ENCODE measurements around the gene EED. TPM values are rescaled to one million over a fixed set of nuclear protein-coding genes. Genes with fewer than 3 reads are reported as not detected.

Gene EED
- total RNA-seq, 2 experiments from 2014 or later = 90.3 to 127 TPM

DNA sequence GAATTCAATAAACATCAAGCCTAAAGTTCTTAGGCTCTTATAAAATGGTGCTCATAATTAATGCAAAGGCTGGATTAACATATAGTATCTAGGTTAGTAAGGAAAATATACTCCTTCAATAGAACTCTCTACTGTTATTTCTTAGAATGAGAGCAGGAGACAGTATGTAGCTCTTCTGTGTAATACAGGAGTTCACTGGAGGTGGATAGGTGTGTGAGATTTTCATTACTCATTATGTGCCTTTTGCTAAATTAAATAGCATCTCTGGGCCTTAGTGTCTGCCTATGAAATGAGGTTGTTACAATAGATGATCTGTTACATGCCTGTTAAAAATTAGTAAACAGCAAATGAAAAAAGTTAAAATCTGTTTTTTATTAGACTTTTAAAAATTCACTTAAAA is 20.6 kb downstream of the EED start:
- Mint-ChIP-seq H3K36me3 (ENCODE audit: low read depth) (peaks cover 61% of the 10 kb centered on the region), H3K4me3 (no peak overlapping the region), H3K27me3 (no peaks in the 10 kb centered on the region), H3K27ac (no peak overlapping the region), H3K4me1 (peaks cover 39% of the 10 kb centered on the region), H3K9me3 (ENCODE audit: low read depth) (no peaks in the 10 kb centered on the region)
- CTCF ChIA-PET = interaction anchor here (0.7 to 1.6 kb wide), 2 partner anchors 10 to 71 kb away, joined by 3 to 4 read pairs; no protein-coding TSS in a partner anchor
- POLR2A ChIA-PET = no interaction called here
- peak; percentile 50 for ATAC-seq
- no peak for DNase-seq
- intact Hi-C loops (cut with DNase I, micrococcal nuclease) = no loop called here

DNA sequence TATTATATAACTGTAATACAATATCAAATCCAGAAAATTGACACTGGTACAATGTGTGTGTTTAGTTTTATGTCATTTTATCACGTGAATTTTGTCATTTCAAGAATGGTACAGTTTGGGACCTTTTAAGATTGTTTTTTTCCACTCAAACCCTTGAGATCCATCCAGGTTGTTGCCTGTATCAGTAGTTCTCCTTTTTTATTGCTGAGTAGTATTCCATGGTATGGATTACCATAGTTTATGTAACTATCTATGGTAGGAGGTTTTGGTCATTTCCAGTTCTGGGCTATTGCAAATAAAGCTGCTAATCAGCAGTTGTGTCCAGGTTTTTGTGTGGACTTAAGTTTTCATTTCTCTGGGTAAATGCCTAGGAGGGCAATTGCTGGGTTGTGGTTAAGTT is 25.1 kb downstream of the EED start:
- no peaks in the 10 kb centered on the region for H3K9me3 Mint-ChIP-seq (ENCODE audit: low read depth)
- H3K27me3 Mint-ChIP-seq = no peaks in the 10 kb centered on the region
- peaks cover 49% of the 10 kb centered on the region for H3K4me1 Mint-ChIP-seq
- DNase-seq = no peak
- ChIA-PET POLR2A (no interaction called here), CTCF (interaction anchor here (1.6 kb wide), 1 partner anchor 52 kb away, joined by 3 read pairs; no protein-coding TSS in a partner anchor)
- peaks cover 60% of the 10 kb centered on the region for H3K36me3 Mint-ChIP-seq (ENCODE audit: low read depth)
- intact Hi-C loops (cut with DNase I, micrococcal nuclease) = no loop called here
- no peak overlapping the region for H3K27ac Mint-ChIP-seq
- ATAC-seq = no peak
- H3K4me3 Mint-ChIP-seq = no peak overlapping the region

DNA sequence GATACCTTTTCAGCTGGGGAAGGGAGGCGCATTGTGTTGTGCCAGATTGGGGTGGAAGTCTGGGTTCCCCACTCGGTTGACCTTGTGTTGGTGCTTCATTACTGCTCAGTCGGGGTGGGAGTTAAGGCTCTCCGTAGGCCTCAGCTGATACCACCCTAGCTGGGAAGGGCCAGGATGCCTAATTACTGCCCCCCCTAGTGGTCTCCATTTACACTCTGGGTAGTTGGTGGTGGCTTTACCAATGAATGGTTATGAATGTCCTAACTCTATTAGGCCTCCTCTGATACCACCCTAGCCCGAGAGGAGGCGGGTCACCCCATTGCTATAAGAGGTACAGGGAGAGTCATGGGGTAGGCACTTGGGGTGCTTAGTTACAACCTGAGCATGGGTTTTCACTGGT is 29.9 kb downstream of the EED start:
- Mint-ChIP-seq H3K27ac (peak overlapping the region; percentile 38), H3K9me3 (ENCODE audit: low read depth) (peaks cover 6% of the 10 kb centered on the region), H3K27me3 (no peaks in the 10 kb centered on the region), H3K4me1 (peaks cover 57% of the 10 kb centered on the region), H3K36me3 (ENCODE audit: low read depth) (peaks cover 80% of the 10 kb centered on the region), H3K4me3 (no peak overlapping the region)
- ATAC-seq (no peak), DNase-seq (no peak)
- POLR2A ChIA-PET = no interaction called here
- intact Hi-C loops (cut with DNase I, micrococcal nuclease) = no loop called here
- CTCF ChIA-PET = interaction anchor here (0.9 to 1.2 kb wide), 3 partner anchors 9 to 14 kb away, joined by 3 to 6 read pairs (median 3); no protein-coding TSS in a partner anchor

DNA sequence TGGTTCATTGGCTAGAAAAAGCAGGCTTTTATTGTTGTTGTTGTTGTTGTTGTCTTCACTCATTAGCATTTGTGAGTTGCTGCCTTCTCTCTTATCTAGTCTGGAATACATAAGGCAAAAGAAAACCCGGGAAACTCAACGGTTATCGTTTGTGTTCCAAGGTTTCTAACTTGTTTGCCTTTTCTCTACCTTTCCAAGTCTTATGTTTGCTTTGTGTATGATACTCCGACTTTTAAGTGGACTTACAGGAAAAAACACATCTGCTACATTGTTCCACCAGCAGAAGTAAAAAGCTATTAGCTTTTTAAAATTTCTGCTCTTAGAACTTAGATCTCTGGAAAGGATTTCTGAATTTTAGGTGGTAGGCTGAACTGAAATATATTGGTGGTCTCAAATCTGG is 30.4 kb downstream of the EED start:
- Mint-ChIP-seq H3K4me1 (peaks cover 57% of the 10 kb centered on the region), H3K36me3 (ENCODE audit: low read depth) (peaks cover 81% of the 10 kb centered on the region), H3K9me3 (ENCODE audit: low read depth) (peaks cover 6% of the 10 kb centered on the region), H3K27ac (peak overlapping the region; percentile 38), H3K27me3 (no peaks in the 10 kb centered on the region), H3K4me3 (no peak overlapping the region)
- no peak for DNase-seq
- ChIA-PET POLR2A (interaction anchor here (0.6 kb wide), 1 partner anchor 18 kb away, joined by 9 read pairs; no protein-coding TSS in a partner anchor), CTCF (interaction anchor here (0.6 to 1.2 kb wide), 6 partner anchors 9 to 420 kb away, joined by 3 read pairs; partner anchors contain the start of gene CCDC83)
- no peak for ATAC-seq
- intact Hi-C loops (cut with DNase I, micrococcal nuclease) = no loop called here

DNA sequence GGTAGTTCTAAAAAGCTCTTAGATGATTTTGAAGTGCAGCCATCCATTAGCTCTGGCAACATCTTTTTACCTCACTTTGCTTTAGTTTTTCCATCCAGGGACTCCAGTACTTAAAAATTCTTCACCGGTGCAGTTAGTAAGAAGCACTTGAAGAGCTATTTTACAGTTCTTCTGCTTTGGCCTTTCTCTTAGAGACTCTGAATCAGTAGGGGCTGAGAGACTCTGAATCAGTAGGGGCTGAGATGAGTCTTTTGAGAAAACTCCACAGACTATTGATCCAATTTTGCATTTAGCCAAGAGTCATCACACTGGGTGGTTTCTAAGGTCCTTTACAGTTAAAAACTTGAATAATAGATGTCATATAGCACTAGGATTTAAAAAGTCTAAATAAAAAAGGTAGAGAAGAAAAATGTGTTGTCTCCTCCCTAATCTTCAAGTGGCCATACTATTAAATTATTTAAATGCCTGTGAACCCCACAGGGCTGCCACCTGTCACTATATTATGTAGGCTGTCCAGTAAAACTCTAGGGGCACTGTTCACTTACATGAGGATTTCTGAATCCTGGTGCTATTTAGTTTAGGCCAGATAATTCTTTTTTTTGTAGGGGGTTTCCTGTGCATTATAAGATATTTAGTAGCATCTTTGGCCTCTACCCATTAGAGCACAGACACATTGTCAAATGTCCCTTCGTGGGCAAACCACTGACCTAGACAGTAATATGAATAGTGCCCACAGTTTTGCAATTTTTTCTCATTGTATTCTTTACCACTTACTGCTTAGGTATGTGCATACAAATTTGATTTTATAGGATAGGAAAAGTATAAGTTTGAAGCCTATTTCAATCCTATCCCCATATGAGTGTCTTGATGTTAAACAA is 31.2 kb downstream of the EED start:
- Mint-ChIP-seq H3K4me3 (no peak overlapping the region), H3K9me3 (ENCODE audit: low read depth) (peaks cover 6% of the 10 kb centered on the region), H3K4me1 (peaks cover 54% of the 10 kb centered on the region), H3K27me3 (no peaks in the 10 kb centered on the region), H3K27ac (peak overlapping the region; percentile 26), H3K36me3 (ENCODE audit: low read depth) (peaks cover 80% of the 10 kb centered on the region)
- ChIA-PET CTCF (interaction anchor here (0.6 to 1.2 kb wide), 6 partner anchors 10 to 420 kb away, joined by 3 read pairs; partner anchors contain the start of gene CCDC83), POLR2A (interaction anchor here (0.6 kb wide), 1 partner anchor 18 kb away, joined by 9 read pairs; no protein-coding TSS in a partner anchor)
- ATAC-seq (peak; percentile 81), DNase-seq (no peak)
- intact Hi-C loops (cut with DNase I, micrococcal nuclease) = no loop called here

DNA sequence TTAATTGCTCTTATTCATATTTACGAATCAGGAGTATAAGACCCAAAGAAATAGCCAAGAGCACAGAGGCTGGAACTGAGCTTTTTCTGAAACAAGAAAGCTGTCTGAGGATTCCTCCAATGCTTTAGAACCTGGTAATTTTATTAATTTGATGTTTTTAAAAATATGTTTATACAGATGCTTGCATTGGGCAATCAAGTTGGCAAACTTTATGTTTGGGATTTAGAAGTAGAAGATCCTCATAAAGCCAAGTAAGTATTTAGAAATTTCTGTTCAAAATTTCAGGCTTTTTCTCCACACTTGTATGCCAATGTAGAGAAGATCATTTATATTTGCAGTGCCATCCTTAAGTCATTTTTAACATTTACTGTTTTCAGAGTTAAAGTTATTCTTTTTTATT is 33.2 kb downstream of the EED start:
- intact Hi-C loops (cut with DNase I, micrococcal nuclease) = no loop called here
- POLR2A ChIA-PET = no interaction called here
- Mint-ChIP-seq H3K9me3 (ENCODE audit: low read depth) (peaks cover 6% of the 10 kb centered on the region), H3K4me1 (peaks cover 52% of the 10 kb centered on the region), H3K27me3 (no peaks in the 10 kb centered on the region), H3K36me3 (ENCODE audit: low read depth) (peaks cover 80% of the 10 kb centered on the region), H3K27ac (no peak overlapping the region), H3K4me3 (no peak overlapping the region)
- DNase-seq (no peak), ATAC-seq (no peak)
- CTCF ChIA-PET = no interaction called here

DNA sequence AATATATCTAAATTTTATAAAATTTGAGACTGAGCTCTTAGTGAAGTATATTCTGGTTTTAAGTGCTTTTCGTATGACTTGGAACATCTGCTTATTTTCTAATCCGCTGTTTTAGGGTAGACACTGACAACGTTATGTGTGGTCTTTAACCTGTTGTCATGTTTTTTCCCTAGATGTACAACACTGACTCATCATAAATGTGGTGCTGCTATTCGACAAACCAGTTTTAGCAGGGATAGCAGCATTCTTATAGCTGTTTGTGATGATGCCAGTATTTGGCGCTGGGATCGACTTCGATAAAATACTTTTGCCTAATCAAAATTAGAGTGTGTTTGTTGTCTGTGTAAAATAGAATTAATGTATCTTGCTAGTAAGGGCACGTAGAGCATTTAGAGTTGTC is 33.7 kb downstream of the EED start:
- ATAC-seq (no peak), DNase-seq (no peak)
- POLR2A ChIA-PET = no interaction called here
- Mint-ChIP-seq H3K9me3 (ENCODE audit: low read depth) (peaks cover 6% of the 10 kb centered on the region), H3K4me1 (peaks cover 52% of the 10 kb centered on the region), H3K27me3 (no peaks in the 10 kb centered on the region), H3K4me3 (no peak overlapping the region), H3K27ac (no peak overlapping the region), H3K36me3 (ENCODE audit: low read depth) (peaks cover 77% of the 10 kb centered on the region)
- CTCF ChIA-PET = no interaction called here
- intact Hi-C loops (cut with DNase I, micrococcal nuclease) = no loop called here

DNA sequence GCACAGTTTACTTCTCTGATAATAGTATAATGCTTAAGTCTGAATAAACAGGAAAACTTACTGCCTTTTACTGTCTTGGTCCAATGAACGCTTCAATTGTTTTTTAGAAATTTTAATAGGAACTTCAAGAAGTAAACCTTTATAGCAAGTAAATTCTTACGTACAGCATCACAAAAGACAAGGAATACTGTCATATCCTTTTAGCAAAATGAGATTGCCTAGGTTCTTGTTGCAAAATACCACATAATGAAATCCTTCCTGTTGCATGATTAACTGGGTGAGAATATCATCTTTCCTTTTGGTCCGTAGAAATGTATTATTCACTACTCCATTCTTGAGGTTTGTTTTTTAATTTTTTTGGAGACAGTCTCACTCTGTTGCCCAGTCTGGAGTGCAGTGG is 35.2 kb downstream of the EED start:
- H3K4me1 Mint-ChIP-seq = peaks cover 55% of the 10 kb centered on the region

DNA sequence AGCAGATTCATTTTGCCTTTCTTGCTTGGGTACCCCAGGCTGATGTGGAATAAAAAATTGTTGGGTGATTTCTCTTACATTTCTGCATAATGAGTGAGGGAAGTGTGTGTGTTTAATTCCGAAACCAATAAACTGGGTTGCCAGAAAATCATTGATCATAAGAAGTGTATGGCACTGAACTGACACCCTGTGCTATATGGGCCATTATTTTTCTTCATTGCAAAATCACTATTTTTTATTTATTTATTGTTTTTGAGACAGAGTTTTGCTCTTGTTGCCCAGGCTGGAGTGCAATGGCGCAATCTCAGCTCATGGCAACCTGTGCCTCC is 42.9 kb downstream of the EED start:
- peaks cover 84% of the 10 kb centered on the region for H3K4me1 Mint-ChIP-seq
- peaks cover 37% of the 10 kb centered on the region for H3K36me3 Mint-ChIP-seq (ENCODE audit: low read depth)
- ATAC-seq (peak; percentile 55), DNase-seq (no peak)
- no peaks in the 10 kb centered on the region for H3K27me3 Mint-ChIP-seq
- H3K27ac Mint-ChIP-seq = peak overlapping the region; percentile 93
- ChIA-PET POLR2A (interaction anchor here (0.6 to 1.5 kb wide), 10 partner anchors 43 to 460 kb away, joined by 3 to 9 read pairs (median 4); partner anchors contain the start of gene EED), CTCF (interaction anchor here (1.1 to 6.6 kb wide), 3 partner anchors 26 to 244 kb away, joined by 3 to 35 read pairs (median 5); no protein-coding TSS in a partner anchor)
- intact Hi-C loops (cut with DNase I, micrococcal nuclease) = loop anchor here (1.0 to 5.0 kb wide), 16 partner anchors 31 to 659 kb away; partner anchors contain the start of genes PICALM (in 2 of the 2) and TMEM126B (in 1 of the 2)
- peak overlapping the region; percentile 47 for H3K4me3 Mint-ChIP-seq
- H3K9me3 Mint-ChIP-seq (ENCODE audit: low read depth) = peaks cover 6% of the 10 kb centered on the region

More for the DNA sequence above, 35.2 kb downstream of the EED start:
- CTCF ChIA-PET = no interaction called here
- Mint-ChIP-seq H3K27ac (peak overlapping the region; percentile 8), H3K9me3 (ENCODE audit: low read depth) (peaks cover 7% of the 10 kb centered on the region), H3K27me3 (no peaks in the 10 kb centered on the region), H3K4me3 (no peak overlapping the region), H3K36me3 (ENCODE audit: low read depth) (peaks cover 79% of the 10 kb centered on the region)
- intact Hi-C loops (cut with DNase I, micrococcal nuclease) = loop anchor here in 1 of 2 experiments (2.0 kb wide), 1 partner anchor 13 kb away; no protein-coding TSS in a partner anchor
- DNase-seq (no peak), ATAC-seq (no peak)
- POLR2A ChIA-PET = no interaction called here

DNA sequence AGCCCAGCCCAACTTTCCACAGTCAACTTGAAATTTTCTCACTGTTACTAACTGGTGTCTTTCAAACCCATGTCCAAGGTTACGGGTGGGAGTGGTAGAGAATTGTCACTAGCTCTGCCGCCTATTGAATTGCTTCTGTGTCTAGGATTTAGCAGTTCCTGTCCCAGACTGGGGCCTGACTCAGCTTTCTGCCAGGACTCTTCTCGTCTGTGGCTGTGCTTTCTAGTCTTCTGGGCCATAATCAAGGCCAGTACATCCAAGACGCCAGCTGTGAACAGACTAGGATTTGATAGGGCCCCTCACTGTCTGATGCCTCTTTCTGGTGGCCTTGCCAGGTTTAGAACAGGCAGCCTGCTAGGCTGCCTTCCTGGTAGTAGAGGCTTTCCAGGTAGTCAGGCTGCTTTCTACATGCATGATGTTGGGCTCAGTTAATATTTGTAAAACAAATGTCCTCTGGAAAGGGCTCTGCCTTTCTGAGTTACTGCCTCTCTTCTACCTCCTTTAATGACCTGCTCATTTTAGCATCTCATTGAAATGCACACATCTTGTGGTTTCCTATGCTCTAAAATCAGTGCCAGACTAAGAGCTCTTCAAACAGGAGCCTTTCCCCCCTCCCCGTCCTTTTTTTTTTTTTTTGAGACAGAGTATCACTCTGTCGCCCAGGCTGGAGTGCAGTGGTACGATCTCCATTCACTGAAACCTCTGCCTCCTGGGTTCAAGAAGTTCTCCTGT is 44.4 kb downstream of the EED start:
- H3K27me3 Mint-ChIP-seq = no peaks in the 10 kb centered on the region
- POLR2A ChIA-PET = interaction anchor here (0.6 to 1.0 kb wide), 3 partner anchors 12 to 74 kb away, joined by 3 to 5 read pairs (median 3); no protein-coding TSS in a partner anchor
- intact Hi-C loops (cut with DNase I, micrococcal nuclease) = loop anchor here (2.0 to 5.0 kb wide), 3 partner anchors 172 to 453 kb away; no protein-coding TSS in a partner anchor
- H3K4me3 Mint-ChIP-seq = no peak overlapping the region
- peaks cover 6% of the 10 kb centered on the region for H3K9me3 Mint-ChIP-seq (ENCODE audit: low read depth)
- CTCF ChIA-PET = interaction anchor here (0.5 to 6.6 kb wide), 9 partner anchors 13 to 341 kb away, joined by 3 to 35 read pairs (median 3); partner anchors contain the start of gene HIKESHI
- H3K27ac Mint-ChIP-seq = peak overlapping the region; percentile 90
- H3K4me1 Mint-ChIP-seq = peaks cover 82% of the 10 kb centered on the region
- ATAC-seq = peak; percentile 5
- H3K36me3 Mint-ChIP-seq (ENCODE audit: low read depth) = peaks cover 30% of the 10 kb centered on the region
- DNase-seq = peak; percentile 67

Measured in activated CD4-positive, alpha-beta T cell treated with anti-CD3 and anti-CD28 coated beads for 36 hours (primary cell).